SKM-1 treated with dmso at 0.1 percent for 144 hours (cell line): ENCODE measurements around the gene ZNF300.
"Not testable (repeated sequence)": the region's sequence is repeated elsewhere in the genome, so short reads cannot be mapped to it uniquely, and the experiment has no call there.

Experiments
- DNase-seq: peaks from one replicate; lab custom pipeline; 2025; ENCODE audit not compliant: unreplicated experiment; lab: John Stamatoyannopoulos, UW

The ZNF300 gene

DNA sequence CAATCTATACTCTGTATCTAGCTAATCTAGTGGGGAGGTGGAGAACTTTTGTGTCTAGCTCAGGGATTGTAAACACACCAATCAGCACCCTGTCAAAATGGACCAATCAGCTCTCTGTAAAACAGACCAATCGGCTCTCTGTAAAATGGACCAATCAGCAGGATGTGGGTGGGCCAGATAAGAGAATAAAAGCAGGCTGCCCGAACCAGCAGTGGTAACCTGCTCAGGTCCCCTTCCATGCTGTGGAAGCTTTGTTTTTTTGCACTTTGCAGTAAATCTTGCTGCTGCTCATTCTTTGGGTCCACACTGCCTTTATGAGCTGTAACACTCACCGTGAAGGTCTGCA is 58.5 kb downstream of the ZNF300 start, which contains the start of gene IRGM:
Gene IRGM (plus strand): TSS at position 214 of the 346 bp plus-strand sequence. CDS start 1,603 bp downstream, outside the sequence.
- not testable (repeated sequence) for DNase-seq

DNA sequence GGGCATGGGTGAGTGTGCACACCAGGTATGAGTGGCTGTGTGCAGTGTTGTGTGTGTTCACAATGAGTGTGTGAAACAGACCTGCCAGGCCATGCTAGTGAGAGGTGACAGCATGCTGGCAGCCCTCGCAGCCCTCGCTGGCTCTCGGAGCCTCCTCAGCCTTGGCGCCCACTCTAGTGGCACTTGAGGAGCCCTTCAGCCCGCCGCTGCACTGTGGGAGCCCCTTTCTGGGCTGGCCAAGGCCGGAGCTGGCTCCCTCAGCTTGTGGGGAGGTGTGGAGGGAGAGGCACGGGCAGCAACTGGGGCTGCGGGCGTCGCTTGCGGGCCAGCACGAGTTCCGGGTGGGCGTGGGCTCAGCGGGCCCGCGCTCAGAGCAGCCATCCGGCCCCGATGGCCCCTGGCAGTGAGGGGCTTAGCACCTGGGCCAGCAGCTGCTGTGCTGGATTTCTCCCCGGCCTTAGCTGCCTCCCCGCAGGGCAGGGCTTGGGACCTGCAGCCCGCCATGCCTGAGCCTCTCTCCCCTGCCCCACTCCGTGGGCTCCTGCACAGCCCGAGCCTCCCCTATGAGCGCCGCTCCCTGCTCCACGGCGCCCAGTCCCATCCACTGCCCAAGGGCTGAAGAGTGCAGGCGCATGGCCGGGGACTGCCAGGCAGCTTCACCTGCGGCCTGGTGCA is 59.5 kb downstream of the ZNF300 start:
- not testable (repeated sequence) for DNase-seq
